GM18502 (cell line): ENCODE data around the gene SACM1L.

Source experiments
- ATAC-seq: cut with Tn5 transposase; IDR thresholded peaks from one replicate; pipeline ENCODE4 v1.9.1; 2021; ENCODE audit warnings: mild to moderate bottlenecking; ENCODE audit not compliant: unreplicated experiment, poor library complexity

Gene SACM1L

DNA sequence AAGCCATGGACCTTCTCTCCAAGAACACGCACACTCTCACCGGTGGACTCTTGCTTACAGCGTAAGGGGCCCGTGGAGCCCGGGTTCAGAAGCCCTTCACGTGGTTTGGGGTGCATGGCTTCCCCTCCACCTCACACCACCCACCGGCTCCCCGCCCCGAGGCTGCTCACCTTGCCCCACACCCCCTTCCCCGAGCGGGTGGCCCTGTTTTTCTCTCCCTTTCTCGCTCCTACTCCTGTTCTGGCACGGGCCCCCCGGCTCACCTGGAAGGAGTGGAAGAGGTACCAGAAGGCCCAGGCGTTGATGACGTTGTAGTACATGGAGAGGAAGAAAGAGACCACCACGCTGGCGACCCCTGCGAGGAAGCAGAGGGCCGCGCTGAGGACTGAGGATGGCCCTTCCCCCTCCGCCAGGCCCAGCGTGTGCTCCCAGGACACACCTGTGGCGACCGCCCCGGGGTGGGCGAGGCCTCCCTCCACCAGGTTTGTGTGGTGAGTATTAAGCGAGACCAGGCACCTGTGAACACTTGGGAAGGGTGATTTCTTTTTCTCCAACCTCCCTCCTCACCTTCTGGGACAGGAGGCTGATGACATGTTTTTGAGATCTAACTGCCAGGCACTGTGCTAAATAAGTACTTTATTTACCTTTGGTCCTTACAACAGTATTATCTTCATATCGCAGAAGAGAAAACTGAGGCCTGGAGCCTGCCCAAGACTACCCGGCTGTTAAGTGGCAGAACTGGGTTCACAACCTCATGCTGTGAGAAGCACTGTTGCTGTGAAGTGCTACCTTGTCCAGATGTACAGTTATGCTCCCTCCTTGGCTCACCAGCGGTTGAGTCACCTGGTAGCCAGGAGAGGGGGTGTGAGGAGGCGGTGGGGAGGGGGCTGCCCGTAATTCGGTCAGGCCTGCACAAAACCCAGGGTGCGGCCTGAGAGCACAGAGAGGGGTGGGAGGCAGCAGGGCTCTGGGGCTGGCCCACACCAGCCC is 90.8 kb downstream of the SACM1L start:
- no peak for ATAC-seq

DNA sequence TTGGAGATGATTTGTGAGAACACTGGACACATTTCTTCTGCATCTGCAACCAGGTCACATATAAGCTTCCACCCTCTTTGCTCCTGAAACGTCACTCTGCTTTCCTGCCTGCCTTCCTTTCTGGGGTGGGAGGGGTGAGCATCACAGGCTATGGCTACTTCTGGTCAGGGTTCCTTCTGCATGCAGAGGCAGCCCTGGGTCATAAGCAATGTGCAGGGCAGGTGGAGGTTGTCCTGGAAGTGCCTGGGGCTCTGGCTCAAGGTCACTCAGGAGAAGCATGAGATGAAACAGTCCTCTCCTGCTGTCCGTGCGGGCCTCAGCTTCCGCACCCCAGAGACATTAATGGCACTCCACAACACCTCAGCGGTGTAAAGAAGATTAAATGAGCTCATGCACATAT is 92.1 kb downstream of the SACM1L start:
- ATAC-seq, result no peak

DNA sequence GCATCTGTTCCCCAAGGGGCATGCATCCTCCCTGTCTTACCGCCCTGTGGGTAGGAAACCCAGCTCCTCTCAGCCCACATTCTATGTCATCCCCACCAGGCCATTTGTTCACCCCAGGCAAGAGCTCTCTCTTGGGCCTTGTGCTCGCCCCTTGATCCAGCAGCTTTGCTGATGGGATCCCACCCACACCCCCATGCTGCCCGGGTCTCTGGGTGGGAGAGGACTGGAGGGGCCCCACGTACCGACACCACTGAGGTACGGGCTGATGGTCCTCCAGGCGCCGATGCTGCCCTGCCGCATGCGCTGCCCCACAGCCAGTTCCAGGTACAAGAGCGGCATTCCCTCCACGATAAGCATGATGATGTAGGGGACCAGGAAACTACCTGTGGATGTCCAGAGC is 92.6 kb downstream of the SACM1L start:
- no peak for ATAC-seq

DNA sequence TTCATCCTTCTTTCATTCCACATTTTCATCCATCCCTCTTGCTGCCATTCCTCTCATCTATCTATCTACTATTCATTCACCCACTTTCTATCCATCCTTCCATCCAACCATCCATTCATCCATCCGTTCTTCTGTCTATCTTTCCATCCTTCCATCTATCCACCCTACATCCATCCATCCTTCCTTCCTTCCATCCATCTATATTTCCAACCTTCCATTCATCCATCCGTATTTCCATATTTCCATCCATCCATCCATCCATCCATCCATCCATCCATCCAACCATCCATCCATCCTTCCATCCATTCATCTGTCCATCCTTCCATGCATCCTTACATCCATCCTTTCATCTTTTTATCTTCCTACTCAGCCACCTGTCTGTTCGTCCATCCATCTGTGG is 93.2 kb downstream of the SACM1L start:
- no peak for ATAC-seq

DNA sequence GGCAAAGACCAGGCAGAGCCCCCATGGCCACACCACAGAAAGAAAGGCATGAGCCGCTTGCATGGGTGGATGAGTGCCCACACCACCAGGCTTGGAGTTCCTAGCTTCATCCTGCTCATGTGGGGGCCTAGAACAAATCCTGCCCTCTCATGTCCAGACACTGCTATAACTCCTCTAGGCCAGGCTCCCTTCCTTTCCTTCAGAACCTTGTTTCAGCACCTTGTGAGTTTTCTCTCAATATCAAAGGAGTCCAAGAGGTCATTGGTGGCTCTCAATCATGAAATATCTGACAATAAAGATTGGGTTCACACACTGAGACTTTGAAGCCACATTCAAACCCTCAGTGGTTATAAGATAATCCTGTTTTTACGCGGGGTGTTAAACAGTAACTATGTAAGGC is 94.5 kb downstream of the SACM1L start:
- no peak for ATAC-seq

DNA sequence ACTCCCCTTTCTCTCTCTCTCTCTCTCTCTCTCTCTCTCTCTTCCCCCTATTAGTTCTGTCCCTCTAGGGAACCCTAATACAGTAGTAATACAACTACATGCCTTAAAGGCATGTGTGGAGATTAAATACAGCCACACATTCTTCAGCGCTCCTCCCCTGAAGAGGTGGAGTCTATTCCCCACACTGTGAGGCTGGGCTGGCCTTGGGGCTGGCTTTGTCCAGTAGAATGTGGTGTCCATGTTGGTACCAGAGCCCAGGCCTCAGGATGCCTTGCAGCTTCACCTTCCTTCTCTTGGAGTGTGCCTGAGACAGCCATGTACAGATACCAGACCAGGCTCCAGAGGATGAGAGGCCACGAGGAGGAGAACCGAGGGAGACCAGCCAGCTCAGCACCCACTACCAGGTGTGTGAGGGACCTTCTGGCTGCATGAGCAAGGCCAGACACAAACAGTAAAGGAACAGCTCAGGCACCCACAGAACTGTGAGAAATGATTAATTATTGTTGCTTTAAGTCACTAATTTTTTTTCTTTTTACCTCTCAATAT is 96.5 kb downstream of the SACM1L start:
- ATAC-seq, result no peak

- ATAC-seq, result no peak
These were observed 97.8 kb downstream of the SACM1L start for GRCh38 chr3:45786801-45787495.

- no peak for ATAC-seq
These were observed 98.4 kb downstream of the SACM1L start for GRCh38 chr3:45787551-45787950.

GRCh38 chr3:45789235-45789812 is 100.1 kb downstream of the SACM1L start:
- ATAC-seq, result no peak

- ATAC-seq, result no peak
These were observed 101.4 kb downstream of the SACM1L start for GRCh38 chr3:45790596-45790995.

GRCh38 chr3:45792036-45792435 is 102.8 kb downstream of the SACM1L start:
- ATAC-seq, result no peak

- no peak for ATAC-seq
These were observed 103.4 kb downstream of the SACM1L start for GRCh38 chr3:45792516-45793172.

DNA sequence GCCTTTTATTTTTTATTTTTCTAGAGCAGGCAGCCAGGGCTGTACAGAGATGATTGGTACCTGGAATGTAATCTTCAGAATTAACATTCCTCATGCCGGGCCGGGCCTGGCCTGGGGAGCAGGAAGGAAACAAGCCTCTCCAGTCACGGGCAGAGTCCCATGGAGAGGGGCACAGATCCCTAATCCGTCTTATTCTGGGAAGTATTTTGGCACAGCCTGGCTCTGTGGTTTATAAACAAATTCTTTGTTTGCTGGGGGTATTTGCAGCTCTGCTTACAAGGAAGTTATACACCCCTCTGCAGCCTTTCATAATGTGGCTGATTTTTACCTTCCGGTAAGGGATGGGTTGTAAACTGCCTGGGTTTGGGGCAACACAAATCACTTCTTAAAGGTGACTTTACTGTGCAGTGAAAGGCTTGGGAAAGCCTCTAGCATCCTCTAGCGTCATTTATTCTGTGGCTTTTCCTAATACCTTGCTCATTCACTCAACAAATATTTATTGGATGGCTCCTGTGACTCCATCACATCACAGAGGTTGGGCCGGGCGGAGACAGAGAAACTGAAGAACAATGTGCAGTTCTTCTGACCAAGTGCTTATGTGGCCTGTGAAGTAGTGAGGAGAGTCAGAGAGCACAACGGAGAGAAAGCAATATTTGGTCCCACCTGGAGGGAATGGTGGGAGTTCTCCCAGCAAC is 104.4 kb downstream of the SACM1L start:
- ATAC-seq, result no peak

- ATAC-seq, result no peak
These were observed 105.0 kb downstream of the SACM1L start for GRCh38 chr3:45794177-45794560.

DNA sequence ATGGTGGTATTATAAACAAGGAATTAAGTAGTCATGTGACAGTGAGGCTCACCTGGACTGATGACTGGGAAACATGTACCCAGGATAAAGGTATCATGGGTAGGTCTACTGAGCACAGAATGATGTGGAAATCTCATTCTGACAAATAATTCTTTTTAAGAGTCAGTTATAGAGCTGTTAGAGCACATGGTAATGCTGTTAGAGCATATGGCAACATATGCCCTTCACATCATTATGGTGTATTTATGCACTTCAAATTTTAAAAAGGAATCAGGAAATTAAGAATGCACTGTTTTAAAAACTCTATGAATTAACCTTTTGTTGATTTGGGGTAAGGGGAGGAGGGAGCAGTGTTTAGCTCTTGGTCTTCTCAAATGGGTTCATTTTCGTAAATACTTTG is 105.5 kb downstream of the SACM1L start:
- ATAC-seq, result no peak
